Spleen (tissue), 11 donors: Measurements from ENCODE around the gene DNHD1. TPM values are rescaled to one million over a fixed set of nuclear protein-coding genes. Genes with fewer than 3 reads are reported as not detected.

Experiments used
- DNase-seq: peaks from one replicate; pipeline ENCODE4 v3.0.0-alpha.2; 2020
- H3K27ac ChIP-seq, 8 donors: fragments of 200-600 bp; sonication (generic) in 7 of 8; 1 replicate in 4 of 8; 2 replicates in 4 of 8; pipeline versions ENCODE4 v1.5.0 to v1.8.0; 2016 to 2021; ENCODE audit warnings: inconsistent platforms in 4 of 8, mild to moderate bottlenecking in 4 of 8, moderate library complexity in 1 of 8
- H3K27me3 ChIP-seq, 7 donors: fragments of 200-600 bp; sonication (generic) in 6 of 7; replicated peaks in 1 of 7; 1 replicate in 4 of 7; 2 replicates in 3 of 7; pipeline versions ENCODE4 v1.5.0 to v1.8.0; 2016 to 2021; ENCODE audit warnings: inconsistent platforms in 3 of 7, mild to moderate bottlenecking in 1 of 7
- H3K36me3 ChIP-seq, 6 donors: fragments of 200-600 bp; sonication (generic) in 5 of 6; 1 replicate in 4 of 6; 2 replicates in 2 of 6; pipeline versions ENCODE4 v1.5.0 to v1.8.0; 2016 to 2021; ENCODE audit warnings: inconsistent platforms in 2 of 6
- H3K4me1 ChIP-seq, 6 donors: fragments of 200-600 bp; sonication (generic) in 5 of 6; 1 replicate in 3 of 6; 2 replicates in 3 of 6; pipeline versions ENCODE4 v1.5.0 to v1.8.0; 2016 to 2021; ENCODE audit warnings: inconsistent platforms in 3 of 6
- H3K4me3 ChIP-seq, 8 donors: fragments of 200-600 bp; sonication (generic) in 7 of 8; 1 replicate in 4 of 8; 2 replicates in 4 of 8; pipeline versions ENCODE4 v1.5.0 to v1.8.0; 2016 to 2021; ENCODE audit warnings: inconsistent platforms in 4 of 8, mild to moderate bottlenecking in 4 of 8, moderate library complexity in 2 of 8
- H3K9me3 ChIP-seq, 8 donors: fragments of 200-600 bp; sonication (generic) in 7 of 8; 1 replicate in 4 of 8; 2 replicates in 4 of 8; pipeline versions ENCODE4 v1.5.0 to v1.8.0; 2016 to 2021; ENCODE audit warnings: inconsistent platforms in 4 of 8
- CTCF ChIP-seq, 11 experiments: fragments of 200-600 bp in 7 of 11; fragments of 450-650 bp in 4 of 11; sonication (generic) in 4 of 11; IDR thresholded peaks in 8 of 11; conservative IDR thresholded peaks in 3 of 11; 1 replicate in 7 of 11; 2 replicates in 4 of 11; pipeline versions ENCODE4 v1.4.0 to v1.8.0; 2016 to 2021; ENCODE audit warnings: antibody characterized with exemption in 11 of 11, inconsistent platforms in 4 of 11, mild to moderate bottlenecking in 1 of 11
- POLR2A ChIP-seq, 3 donors: fragments of 450-650 bp; IDR thresholded peaks; one replicate each; pipeline ENCODE4 v1.5.1; 2017; ENCODE audit warnings: antibody characterized with exemption in 3 of 3, mild to moderate bottlenecking in 1 of 3
- POLR2AphosphoS5 ChIP-seq, 3 donors: sonication (generic); formaldehyde crosslinking; IDR thresholded peaks; one replicate each; pipeline ENCODE4 v1.5.1; 2017; ENCODE audit warnings: antibody characterized with exemption in 3 of 3
- WGBS, 5 donors: extraction: QIAGEN DNeasy Blood & Tissue Kit in 3 of 5; methylation state at CpG; one replicate each; pipeline versions ENCODE4 v1.1.5 to v1.1.7; 2013 to 2018; 5-methylcytosine and 5-hydroxymethylcytosine counted together
- intact Hi-C: fragments of 100-400 bp; cut with DNase I; formaldehyde crosslinking; loops from one replicate; pipeline ENCODE4 v1.15.0; 2023; ENCODE audit warnings: low total_unique reads
- polyA plus RNA-seq, 3 donors: library from polyadenylated mRNA; stranded (reverse); fragments of 200-250 nt; gene quantifications; one replicate each; pipeline ENCODE4 v1.2.1, GENCODE V29; 2013
- total RNA-seq, 7 donors: library from RNA; depleted of rRNA in 3 of 7; stranded (reverse); fragments of >200 nt in 3 of 7; fragmentation: NEBNext Ultra II Directional in 4 of 7; extraction: Animal tissue kit (Norgen Biotek cat#: 25700) in 4 of 7; gene quantifications; one replicate each; pipeline versions ENCODE4 v1.1.0 to v1.2.1, GENCODE V29; 2016 to 2021
- donor health status: healthy with polysubstance abuse.
- donor health status: DM: no; HTN: no; CAD: no; lungs with moderate emphysema.
- donor health status: DM: no; HTN: no; CAD: no.
- donor health status: Bipolar disorder and iron deficiency.
- donor health status: healthy.
- donor health status: DM: no; HTN: no; CAD: no.
- donor health status: DM: yes; HTN: yes; CAD: no.

DNHD1 gene
- total and polyA plus RNA-seq, 10 donors = 6.0 to 40.7 (median 25.8) TPM

GRCh38 chr11:6568191-6568918, 71.3 kb downstream of the DNHD1 start:
- Histone ChIP-seq H3K4me1 (peaks cover 0 to 18% (median 8%) of the 10 kb centered on the region in 6 donors), H3K27me3 (no peaks in the 10 kb centered on the region), H3K36me3 (peaks cover 0 to 37% (median 0%) of the 10 kb centered on the region in 6 donors), H3K4me3 (no peak overlapping the region), H3K27ac (no peak overlapping the region), H3K9me3 (no peaks in the 10 kb centered on the region)
- TF ChIP-seq CTCF (IDR thresholded peaks at IDR 0.05 in 8 of 11, conservative IDR thresholded peaks at IDR 0.05 in 3 of 11) (no peak), POLR2AphosphoS5 (IDR thresholded peaks at IDR 0.05) (peak in 2 of 3 donors; percentile 60 to 80)
- WGBS, 5 donors = 52 to 73% (median 71%) methylated on average over 4 of the region's 4 CpGs
- DNase-seq = no peak
- intact Hi-C loops = no loop called here

- DNase-seq = no peak
- H3K4me3 ChIP-seq = no peak overlapping the region
- no peaks in the 10 kb centered on the region for H3K27me3 ChIP-seq
- 81 to 97% (median 88%) methylated on average over 5 of the region's 5 CpGs for WGBS, 5 donors
- H3K36me3 ChIP-seq = peaks cover 0 to 25% (median 0%) of the 10 kb centered on the region in 6 donors
- intact Hi-C loops = no loop called here
- no peak overlapping the region for H3K27ac ChIP-seq
- TF ChIP-seq POLR2AphosphoS5 (IDR thresholded peaks at IDR 0.05) = no peak
- no peak for TF ChIP-seq CTCF (IDR thresholded peaks at IDR 0.05 in 8 of 11, conservative IDR thresholded peaks at IDR 0.05 in 3 of 11)
- no peak for TF ChIP-seq POLR2A (IDR thresholded peaks at IDR 0.05)
- no peaks in the 10 kb centered on the region for H3K9me3 ChIP-seq
- peaks cover 0 to 12% (median 6%) of the 10 kb centered on the region in 6 donors for H3K4me1 ChIP-seq
Measured at GRCh38 chr11:6569706-6570105, 72.6 kb downstream of the DNHD1 start.

DNA sequence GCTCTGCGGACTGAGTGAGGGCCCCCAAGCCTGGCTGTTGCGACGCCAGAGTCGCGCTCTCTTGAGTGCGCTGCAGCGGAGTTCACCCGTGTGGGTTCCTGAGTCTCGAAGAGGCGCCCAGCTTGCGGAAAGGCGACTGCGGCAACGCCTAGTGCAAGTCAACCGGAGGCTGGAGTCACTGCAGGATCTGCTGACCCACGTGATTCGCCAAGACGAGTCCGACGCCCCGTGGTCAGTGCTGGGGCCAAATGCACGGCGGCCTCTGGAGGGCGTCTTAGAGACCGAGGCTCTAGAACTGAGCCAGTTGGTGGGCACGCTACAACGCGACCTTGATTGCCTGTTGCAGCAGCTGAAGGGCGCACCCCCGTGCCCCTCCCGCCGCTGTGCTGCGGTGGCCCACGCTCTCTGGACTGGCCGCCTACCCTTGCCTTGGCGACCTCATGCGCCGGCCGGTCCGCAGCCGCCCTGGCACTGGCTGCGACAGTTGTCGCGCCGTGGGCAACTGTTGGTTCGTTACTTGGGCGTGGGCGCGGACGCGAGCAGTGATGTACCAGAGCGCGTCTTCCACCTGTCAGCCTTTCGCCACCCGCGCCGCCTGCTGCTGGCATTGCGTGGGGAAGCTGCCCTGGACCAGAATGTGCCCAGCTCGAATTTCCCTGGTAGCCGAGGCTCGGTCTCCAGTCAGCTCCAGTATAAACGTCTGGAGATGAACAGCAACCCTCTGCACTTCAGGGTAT, 73.8 kb downstream of the DNHD1 start:
- WGBS, 5 donors = 82 to 97% (median 91%) methylated on average over 44 to 62 of the region's 62 CpGs
- peak in 1 of 3 donors; percentile 39 for TF ChIP-seq POLR2AphosphoS5 (IDR thresholded peaks at IDR 0.05)
- no peak for TF ChIP-seq CTCF (IDR thresholded peaks at IDR 0.05 in 8 of 11, conservative IDR thresholded peaks at IDR 0.05 in 3 of 11)
- TF ChIP-seq POLR2A (IDR thresholded peaks at IDR 0.05) = no peak
- no peaks in the 10 kb centered on the region for H3K9me3 ChIP-seq
- intact Hi-C loops = no loop called here
- DNase-seq = no peak
- H3K36me3 ChIP-seq = peaks cover 0 to 23% (median 0%) of the 10 kb centered on the region in 6 donors
- H3K27ac ChIP-seq = no peak overlapping the region
- no peaks in the 10 kb centered on the region for H3K27me3 ChIP-seq
- H3K4me3 ChIP-seq = no peak overlapping the region
- peaks cover 0 to 12% (median 6%) of the 10 kb centered on the region in 6 donors for H3K4me1 ChIP-seq

DNA sequence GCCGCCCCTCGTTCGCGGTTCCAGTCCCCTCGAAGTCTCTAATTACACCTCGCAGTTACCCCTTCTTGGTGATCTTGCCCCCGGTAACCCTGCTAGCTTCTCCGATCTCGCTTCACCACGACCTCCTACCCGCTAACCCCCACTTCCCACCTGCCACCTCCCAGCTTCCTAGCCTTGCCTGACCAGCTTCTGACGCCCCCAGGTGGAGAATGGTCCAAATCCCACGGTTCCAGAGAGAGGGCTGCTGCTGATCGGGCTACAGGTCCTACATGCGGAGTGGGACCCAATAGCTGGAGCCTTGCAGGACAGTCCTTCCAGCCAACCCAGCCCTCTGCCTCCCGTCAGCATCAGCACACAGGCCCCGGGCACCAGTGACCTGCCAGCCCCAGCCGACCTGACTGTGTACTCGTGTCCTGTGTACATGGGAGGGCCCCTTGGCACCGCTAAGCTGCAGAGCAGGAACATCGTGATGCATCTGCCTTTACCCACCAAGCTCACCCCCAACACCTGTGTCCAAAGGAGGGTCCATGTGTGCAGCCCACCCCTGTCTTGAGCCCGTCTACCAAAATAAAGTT, 74.4 kb downstream of the DNHD1 start:
- Histone ChIP-seq H3K27ac (no peak overlapping the region), H3K4me1 (peaks cover 0 to 18% (median 9%) of the 10 kb centered on the region in 6 donors), H3K36me3 (peaks cover 0 to 18% (median 0%) of the 10 kb centered on the region in 6 donors), H3K4me3 (no peak overlapping the region), H3K9me3 (no peaks in the 10 kb centered on the region), H3K27me3 (no peaks in the 10 kb centered on the region)
- TF ChIP-seq CTCF (IDR thresholded peaks at IDR 0.05 in 8 of 11, conservative IDR thresholded peaks at IDR 0.05 in 3 of 11) (no peak), POLR2AphosphoS5 (IDR thresholded peaks at IDR 0.05) (no peak), POLR2A (IDR thresholded peaks at IDR 0.05) (no peak)
- no peak for DNase-seq
- intact Hi-C loops = no loop called here
- WGBS, 5 donors = 70 to 96% (median 87%) methylated on average over 17 to 22 of the region's 22 CpGs
